H1 (cell line): ENCODE results near the gene MBD3L4. TPM values are rescaled to one million over a fixed set of nuclear protein-coding genes. Genes with fewer than 3 reads are reported as not detected.

Experiments used
- CTCF ChIA-PET: fragments of 300-600 bp; sonication (Branson Sonifier 250); formaldehyde crosslinking; loops from one replicate; lab custom pipeline; 2021; ENCODE audit not compliant: partially characterized antibody; lab: Charles Lee
- POLR2A ChIA-PET: fragments of 300-600 bp; sonication (Branson Sonifier 250); formaldehyde crosslinking; loops from one replicate; lab custom pipeline; 2021; ENCODE audit warnings: inconsistent platforms; ENCODE audit not compliant: partially characterized antibody; lab: Charles Lee
- DNase-seq, 2 experiments: peaks; one replicate each; pipeline versions ENCODE4 v3.0.0 to v3.0.0-alpha.2; 2010 to 2022; ENCODE audit warnings: low spot score in 2 of 2, low read depth in 1 of 2, mixed read lengths in 1 of 2
- FAIRE-seq: peaks from 2 replicates; lab custom pipeline; 2011; peaks lifted over from hg19 to GRCh38; lab: Jason Lieb, UNC
- H2AFZ ChIP-seq: 2 replicates; pipeline ENCODE4 v1.8.1; 2012; ENCODE audit warnings: low read length, inconsistent platforms
- H2AK5ac ChIP-seq: 2 replicates; pipeline ENCODE4 v1.6.1; 2013; ENCODE audit warnings: low read depth, low read length
- H2BK120ac ChIP-seq: replicated peaks from 2 replicates; pipeline ENCODE3; 2013; ENCODE audit warnings: low read depth, low read length, inconsistent platforms
- H2BK12ac ChIP-seq: 2 replicates; pipeline ENCODE4 v1.6.1; 2013; ENCODE audit warnings: low read depth, low read length
- H2BK15ac ChIP-seq: 2 replicates; pipeline ENCODE4 v1.6.1; 2013; ENCODE audit warnings: low read length
- H2BK20ac ChIP-seq: 2 replicates; pipeline ENCODE4 v1.6.1; 2013; ENCODE audit warnings: low read length
- H2BK5ac ChIP-seq: 2 replicates; pipeline ENCODE4 v1.6.1; 2013; ENCODE audit warnings: low read depth, low read length
- H3K14ac ChIP-seq: 2 replicates; pipeline ENCODE4 v1.6.1; 2013; ENCODE audit warnings: inconsistent platforms; ENCODE audit not compliant: insufficient read length
- H3K18ac ChIP-seq: 2 replicates; pipeline ENCODE4 v1.6.1; 2013; ENCODE audit warnings: low read length; ENCODE audit errors: extremely low read depth
- H3K23ac ChIP-seq: 2 replicates; pipeline ENCODE4 v1.6.1; 2013; ENCODE audit warnings: inconsistent platforms; ENCODE audit not compliant: insufficient read length
- H3K23me2 ChIP-seq: 2 replicates; pipeline ENCODE4 v1.6.1; 2013; ENCODE audit warnings: low read depth, low read length
- H3K27ac ChIP-seq: 2 replicates; pipeline ENCODE4 v1.6.1; 2011; ENCODE audit warnings: low read depth, low read length, inconsistent platforms
- H3K27me3 ChIP-seq, 4 experiments: replicated peaks in 1 of 4; 1 replicate in 1 of 4; 2 replicates in 3 of 4; pipeline versions ENCODE4 v1.6.1 to v1.8.1; 2011 to 2013; ENCODE audit warnings: low read length in 3 of 4, mild to moderate bottlenecking in 3 of 4, inconsistent platforms in 2 of 4, mixed read lengths in 2 of 4, moderate library complexity in 1 of 4; ENCODE audit not compliant: control insufficient read depth in 3 of 4, insufficient read depth in 3 of 4; ENCODE audit errors: extremely low read depth in 1 of 4
- H3K36me3 ChIP-seq, 4 experiments: 2 replicates each; pipeline versions ENCODE4 v1.6.1 to v1.8.1; 2011 to 2013; ENCODE audit warnings: mild to moderate bottlenecking in 4 of 4, low read length in 3 of 4, moderate library complexity in 2 of 4, control low read depth in 1 of 4, inconsistent platforms in 1 of 4; ENCODE audit not compliant: insufficient read depth in 4 of 4, control insufficient read depth in 2 of 4
- H3K4ac ChIP-seq: replicated peaks from 2 replicates; pipeline ENCODE3; 2013; ENCODE audit warnings: low read length, low read depth, mixed read lengths, inconsistent platforms; ENCODE audit not compliant: insufficient read length
- H3K4me1 ChIP-seq, 4 experiments: replicated peaks in 1 of 4; 1 replicate in 1 of 4; 2 replicates in 3 of 4; pipeline versions ENCODE4 v1.6.1 to v1.8.1; 2011 to 2013; ENCODE audit warnings: low read length in 3 of 4, inconsistent platforms in 2 of 4, mixed read lengths in 1 of 4; ENCODE audit not compliant: insufficient read depth in 4 of 4, control insufficient read depth in 3 of 4
- H3K4me2 ChIP-seq, 2 experiments: 2 replicates each; pipeline versions ENCODE4 v1.6.1 to v1.8.1; 2011 to 2013; ENCODE audit warnings: low read depth in 2 of 2, low read length in 2 of 2, control low read depth in 1 of 2, inconsistent platforms in 1 of 2, mild to moderate bottlenecking in 1 of 2; ENCODE audit not compliant: insufficient read depth in 1 of 2
- H3K4me3 ChIP-seq, 4 experiments: fragments of 200-600, 300-600 bp in 1 of 4; sonication (generic), shearing (Covaris generic), sonication (Bioruptor Twin) in 1 of 4; 2 replicates each; pipeline versions ENCODE4 v1.5.1 to v1.8.1; 2011 to 2016; ENCODE audit warnings: low read length in 4 of 4, low read depth in 3 of 4, control low read depth in 2 of 4, inconsistent platforms in 2 of 4, mild to moderate bottlenecking in 2 of 4, mixed read lengths in 1 of 4, moderate library complexity in 1 of 4; ENCODE audit not compliant: insufficient read depth in 2 of 4; ENCODE audit errors: extremely low read depth in 1 of 4
- H3K56ac ChIP-seq: replicated peaks from 2 replicates; pipeline ENCODE3; 2013; ENCODE audit warnings: low read depth, mild to moderate bottlenecking, mixed read lengths, low read length, inconsistent platforms; ENCODE audit not compliant: insufficient read length
- H3K79me1 ChIP-seq: 2 replicates; pipeline ENCODE4 v1.6.1; 2013; ENCODE audit warnings: low read depth, low read length, control low read depth
- H3K79me2 ChIP-seq, 2 experiments: 2 replicates each; pipeline versions ENCODE4 v1.6.1 to v1.8.1; 2012 to 2013; ENCODE audit warnings: low read length in 2 of 2, mild to moderate bottlenecking in 2 of 2, inconsistent platforms in 1 of 2; ENCODE audit not compliant: insufficient read depth in 2 of 2, control insufficient read depth in 1 of 2
- H3K9ac ChIP-seq, 4 experiments: replicated peaks in 1 of 4; 1 replicate in 1 of 4; 2 replicates in 3 of 4; pipeline versions ENCODE4 v1.6.1 to v1.8.1; 2011 to 2013; ENCODE audit warnings: low read depth in 3 of 4, low read length in 3 of 4, control low read depth in 2 of 4, mild to moderate bottlenecking in 2 of 4, moderate library complexity in 2 of 4, inconsistent platforms in 1 of 4; ENCODE audit errors: extremely low read depth in 1 of 4
- H3K9me3 ChIP-seq, 2 experiments: 2 replicates each; pipeline versions ENCODE4 v1.6.1 to v1.8.1; 2012 to 2013; ENCODE audit warnings: mild to moderate bottlenecking in 2 of 2, moderate library complexity in 2 of 2, control low read depth in 1 of 2, inconsistent platforms in 1 of 2, low read depth in 1 of 2, low read length in 1 of 2, mixed read lengths in 1 of 2; ENCODE audit not compliant: insufficient read depth in 2 of 2
- H4K20me1 ChIP-seq, 2 experiments: replicated peaks in 1 of 2; 2 replicates each; pipeline versions ENCODE3 to v1.8.1; 2011 to 2013; ENCODE audit warnings: inconsistent platforms in 2 of 2, low read length in 2 of 2, mild to moderate bottlenecking in 1 of 2; ENCODE audit not compliant: insufficient read depth in 2 of 2, control insufficient read depth in 1 of 2
- H4K5ac ChIP-seq: 2 replicates; pipeline ENCODE4 v1.6.1; 2013; ENCODE audit warnings: low read length, low read depth, mixed read lengths, inconsistent platforms; ENCODE audit not compliant: insufficient read length
- H4K8ac ChIP-seq: 2 replicates; pipeline ENCODE4 v1.8.0; 2013; ENCODE audit warnings: mild to moderate bottlenecking, moderate library complexity, low read length, inconsistent platforms; ENCODE audit not compliant: insufficient read depth; ENCODE audit errors: extremely low read depth
- H4K91ac ChIP-seq: replicated peaks from 2 replicates; pipeline ENCODE3; 2013; ENCODE audit warnings: low read length, mixed read lengths, inconsistent platforms; ENCODE audit not compliant: insufficient read length
- BACH1 ChIP-seq: IDR thresholded peaks from 2 replicates; pipeline ENCODE4 v1.6.1; 2012; ENCODE audit warnings: low read length, improper control_type of control experiment
- WGBS, 2 experiments: shearing (Covaris generic) in 1 of 2; methylation state at CpG; one replicate each; pipeline versions ENCODE4 v1.1.6 to v1.1.7; 2013 to 2015; ENCODE audit warnings: low lambda C conversion rate in 2 of 2, mixed read lengths in 2 of 2, inconsistent platforms in 1 of 2, low coverage in 1 of 2, missing lambda C conversion rate in 1 of 2; ENCODE audit not compliant: insufficient replicate concordance in 2 of 2, insufficient coverage in 1 of 2, insufficient read length in 1 of 2; ENCODE audit errors: extremely low coverage in 1 of 2, missing lambda C conversion rate in 1 of 2; 5-methylcytosine and 5-hydroxymethylcytosine counted together
- polyA plus RNA-seq, 7 experiments: library from polyadenylated mRNA; depleted of rRNA in 3 of 7; stranded (reverse) in 5 of 7; unstranded in 2 of 7; fragments of >200 nt in 5 of 7; fragments of 200-250 nt in 2 of 7; gene quantifications; 1 replicate in 5 of 7; 2 replicates in 1 of 7; 4 replicates in 1 of 7; pipeline versions ENCODE4 v1.2.1 to v1.2.3, GENCODE V29; 2011 to 2013; ENCODE audit warnings: missing spikeins in 2 of 7, mixed read lengths in 2 of 7
- total RNA-seq: library from RNA; stranded (reverse); fragmentation: NEBNext Ultra II Directional; extraction: Animal tissue kit (Norgen Biotek cat#: 25700); gene quantifications from 2 replicates; pipeline ENCODE4 v1.2.1, GENCODE V29; 2021

MBD3L4 gene
- total and polyA plus RNA-seq, 2 of the 8 experiments (the other 6 are each of a cell fraction or from before 2014, with no cell fraction given) = not detected

DNA sequence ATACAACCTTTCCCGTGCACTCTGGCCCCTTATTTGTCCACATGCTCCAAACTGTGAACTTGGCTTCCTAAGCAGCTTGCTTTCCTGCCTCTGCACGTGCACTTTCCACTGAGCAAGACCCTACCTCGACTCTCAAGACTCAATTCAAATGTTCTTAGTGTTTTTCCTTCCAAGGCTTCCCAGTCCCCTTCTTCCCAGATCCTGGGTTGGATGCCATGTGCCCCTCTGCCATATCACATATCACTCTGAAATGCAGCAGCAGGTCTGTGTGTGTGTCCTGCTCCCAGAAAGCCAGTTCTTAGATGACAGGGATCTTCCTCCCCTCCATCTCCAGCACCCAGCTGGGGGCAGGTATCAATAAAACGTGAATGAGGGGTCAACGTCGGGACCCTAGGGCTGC is 32.6 kb upstream of the MBD3L4 start:
- no peak overlapping the region for H4K8ac ChIP-seq
- H3K9ac ChIP-seq = no peak overlapping the region
- no peak overlapping the region for H3K14ac ChIP-seq
- no peak overlapping the region for H3K4me2 ChIP-seq
- no peak overlapping the region for H3K56ac ChIP-seq
- H3K23me2 ChIP-seq = peaks cover 2% of the 10 kb centered on the region; the same call in 1 of the 2 replicates
- ChIA-PET CTCF (no interaction called here), POLR2A (interaction anchor here (1.4 kb wide), 1 partner anchor 9 kb away, joined by 4 read pairs; no protein-coding TSS in a partner anchor)
- H3K4me3 ChIP-seq = no peak overlapping the region
- H4K5ac ChIP-seq = no peak overlapping the region
- TF ChIP-seq BACH1 = no peak
- H2AFZ ChIP-seq = no peak overlapping the region
- H4K91ac ChIP-seq = no peak overlapping the region
- no peaks in the 10 kb centered on the region for H3K27me3 ChIP-seq
- no peaks in the 10 kb centered on the region for H3K79me1 ChIP-seq
- H3K9me3 ChIP-seq = peaks cover 4 to 17% of the 10 kb centered on the region in 2 experiments; a peak in 3 of 4 replicates
- no peak overlapping the region for H2BK12ac ChIP-seq
- DNase-seq (no peak), FAIRE-seq (no peak)
- H3K18ac ChIP-seq = no peak overlapping the region
- no peak overlapping the region for H2BK120ac ChIP-seq
- H3K36me3 ChIP-seq = peaks cover 12 to 52% (median 35%) of the 10 kb centered on the region in 4 experiments
- no peak overlapping the region for H3K4ac ChIP-seq
- no peak overlapping the region for H2BK20ac ChIP-seq
- no peaks in the 10 kb centered on the region for H3K4me1 ChIP-seq
- 88 to 100% methylated on average over 1 to 6 of the region's 6 CpGs for WGBS, 2 experiments
- peaks cover 0 to 8% of the 10 kb centered on the region in 2 experiments; a peak in 2 of 4 replicates for H3K79me2 ChIP-seq
- no peak overlapping the region for H2BK15ac ChIP-seq
- no peak overlapping the region for H2BK5ac ChIP-seq
- H3K23ac ChIP-seq = no peak overlapping the region
- H4K20me1 ChIP-seq = no peaks in the 10 kb centered on the region
- no peak overlapping the region for H3K27ac ChIP-seq
- H2AK5ac ChIP-seq = no peak overlapping the region
